Measurements from ENCODE around the gene SIPA1L3. TPM values are rescaled to one million over a fixed set of nuclear protein-coding genes. Genes with fewer than 3 reads are reported as not detected.

Gene SIPA1L3
- total RNA-seq, 1 donor from 2014 or later = 29.6 TPM

DNA sequence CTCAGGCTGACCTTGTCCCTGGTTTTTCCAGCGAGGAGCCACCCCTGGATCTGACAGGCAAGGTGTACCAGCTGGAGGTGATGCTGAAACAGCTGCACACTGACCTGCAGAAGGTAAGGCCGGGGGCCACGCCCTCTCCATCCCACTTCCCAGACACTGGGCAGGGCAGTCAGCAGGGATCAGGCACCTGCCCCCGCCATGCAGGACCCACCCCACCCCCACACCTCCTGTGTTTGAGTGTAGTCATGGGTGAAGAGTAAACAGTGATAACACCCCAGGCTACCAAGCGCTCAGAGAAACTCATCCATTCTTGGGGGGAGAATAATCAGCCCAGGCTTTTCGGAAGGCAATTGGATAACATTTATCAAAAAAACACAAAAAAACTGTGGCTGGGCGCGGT, 297.1 kb downstream of the SIPA1L3 start:
- Mint-ChIP-seq H3K4me1 (ENCODE audit: unreplicated experiment) (no peaks in the 10 kb centered on the region), H3K9me3 (ENCODE audit: unreplicated experiment) (no peaks in the 10 kb centered on the region), H3K36me3 (ENCODE audit: low read depth, unreplicated experiment) (peaks cover 10% of the 10 kb centered on the region), H3K27me3 (ENCODE audit: unreplicated experiment) (peaks cover 7% of the 10 kb centered on the region), H3K4me3 (ENCODE audit: unreplicated experiment) (no peak overlapping the region), H3K27ac (ENCODE audit: unreplicated experiment) (no peak overlapping the region)
- TF ChIP-seq, protein P1, sequence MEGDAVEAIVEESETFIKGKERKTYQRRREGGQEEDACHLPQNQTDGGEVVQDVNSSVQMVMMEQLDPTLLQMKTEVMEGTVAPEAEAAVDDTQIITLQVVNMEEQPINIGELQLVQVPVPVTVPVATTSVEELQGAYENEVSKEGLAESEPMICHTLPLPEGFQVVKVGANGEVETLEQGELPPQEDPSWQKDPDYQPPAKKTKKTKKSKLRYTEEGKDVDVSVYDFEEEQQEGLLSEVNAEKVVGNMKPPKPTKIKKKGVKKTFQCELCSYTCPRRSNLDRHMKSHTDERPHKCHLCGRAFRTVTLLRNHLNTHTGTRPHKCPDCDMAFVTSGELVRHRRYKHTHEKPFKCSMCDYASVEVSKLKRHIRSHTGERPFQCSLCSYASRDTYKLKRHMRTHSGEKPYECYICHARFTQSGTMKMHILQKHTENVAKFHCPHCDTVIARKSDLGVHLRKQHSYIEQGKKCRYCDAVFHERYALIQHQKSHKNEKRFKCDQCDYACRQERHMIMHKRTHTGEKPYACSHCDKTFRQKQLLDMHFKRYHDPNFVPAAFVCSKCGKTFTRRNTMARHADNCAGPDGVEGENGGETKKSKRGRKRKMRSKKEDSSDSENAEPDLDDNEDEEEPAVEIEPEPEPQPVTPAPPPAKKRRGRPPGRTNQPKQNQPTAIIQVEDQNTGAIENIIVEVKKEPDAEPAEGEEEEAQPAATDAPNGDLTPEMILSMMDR (IDR thresholded peaks at IDR 0.05; ENCODE audit: unreplicated experiment) = no peak
- no peak for DNase-seq (ENCODE audit: low spot score)

DNA sequence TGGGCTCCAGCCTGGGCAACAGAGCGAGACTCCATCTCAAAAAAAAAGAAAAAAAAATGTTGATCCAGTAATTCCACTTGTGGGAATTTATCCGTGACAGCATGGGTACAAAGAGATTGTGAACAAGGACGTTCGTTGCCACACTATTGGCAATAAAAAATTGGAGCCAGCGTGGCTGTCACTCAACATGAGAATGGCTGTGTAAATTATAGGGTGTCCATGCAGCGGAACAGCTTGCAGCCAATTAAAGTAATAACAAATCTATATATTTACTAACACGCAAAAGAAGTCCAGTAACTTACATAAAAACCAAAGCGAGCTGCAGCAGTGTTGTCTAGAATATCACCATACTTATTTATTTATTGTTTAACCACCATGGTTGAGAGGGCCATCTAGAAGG, 297.7 kb downstream of the SIPA1L3 start:
- Mint-ChIP-seq H3K4me3 (ENCODE audit: unreplicated experiment) (no peak overlapping the region), H3K36me3 (ENCODE audit: low read depth, unreplicated experiment) (peaks cover 10% of the 10 kb centered on the region), H3K4me1 (ENCODE audit: unreplicated experiment) (peaks cover 1% of the 10 kb centered on the region), H3K27me3 (ENCODE audit: unreplicated experiment) (peaks cover 8% of the 10 kb centered on the region), H3K9me3 (ENCODE audit: unreplicated experiment) (no peaks in the 10 kb centered on the region), H3K27ac (ENCODE audit: unreplicated experiment) (no peak overlapping the region)
- TF ChIP-seq, protein P1 (IDR thresholded peaks at IDR 0.05; ENCODE audit: unreplicated experiment) = no peak
- DNase-seq (ENCODE audit: low spot score) = no peak

GRCh38 chr19:38206006-38206745, 299.2 kb downstream of the SIPA1L3 start:
- no peak for DNase-seq (ENCODE audit: low spot score)
- Mint-ChIP-seq H3K27me3 (ENCODE audit: unreplicated experiment) (peaks cover 17% of the 10 kb centered on the region), H3K36me3 (ENCODE audit: low read depth, unreplicated experiment) (peaks cover 16% of the 10 kb centered on the region), H3K27ac (ENCODE audit: unreplicated experiment) (no peak overlapping the region), H3K4me1 (ENCODE audit: unreplicated experiment) (peaks cover 7% of the 10 kb centered on the region), H3K4me3 (ENCODE audit: unreplicated experiment) (no peak overlapping the region), H3K9me3 (ENCODE audit: unreplicated experiment) (no peaks in the 10 kb centered on the region)
- TF ChIP-seq, protein P1 (IDR thresholded peaks at IDR 0.05; ENCODE audit: unreplicated experiment) = no peak

DNA sequence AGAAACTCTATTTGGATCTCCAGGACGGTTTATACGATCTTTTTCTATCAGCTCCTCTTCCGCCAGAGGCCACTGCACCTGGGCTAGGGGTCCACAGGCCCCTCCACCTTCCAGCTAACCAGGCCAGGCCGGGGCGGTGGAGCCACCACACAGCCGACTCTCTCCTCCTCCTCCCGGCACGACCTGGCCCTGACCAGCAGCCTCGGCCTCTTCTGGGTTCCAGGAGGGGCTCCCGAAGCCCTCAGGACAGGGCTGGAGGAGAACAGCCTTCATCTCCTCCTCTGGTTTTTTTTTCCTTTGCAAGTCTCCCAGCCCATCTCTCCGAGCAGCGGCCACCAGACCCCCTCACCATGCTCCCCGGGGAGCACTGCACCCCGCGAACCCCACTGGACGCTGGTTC, 299.9 kb downstream of the SIPA1L3 start:
- Mint-ChIP-seq H3K9me3 (ENCODE audit: unreplicated experiment) (no peaks in the 10 kb centered on the region), H3K36me3 (ENCODE audit: low read depth, unreplicated experiment) (peaks cover 12% of the 10 kb centered on the region), H3K27me3 (ENCODE audit: unreplicated experiment) (peaks cover 15% of the 10 kb centered on the region), H3K27ac (ENCODE audit: unreplicated experiment) (no peak overlapping the region), H3K4me3 (ENCODE audit: unreplicated experiment) (no peak overlapping the region), H3K4me1 (ENCODE audit: unreplicated experiment) (peaks cover 7% of the 10 kb centered on the region)
- DNase-seq (ENCODE audit: low spot score) = no peak
- TF ChIP-seq, protein P1 (IDR thresholded peaks at IDR 0.05; ENCODE audit: unreplicated experiment) = no peak

GRCh38 chr19:38207543-38207942, 300.5 kb downstream of the SIPA1L3 start:
- Mint-ChIP-seq H3K27ac (ENCODE audit: unreplicated experiment) (no peak overlapping the region), H3K36me3 (ENCODE audit: low read depth, unreplicated experiment) (peaks cover 11% of the 10 kb centered on the region), H3K4me3 (ENCODE audit: unreplicated experiment) (no peak overlapping the region), H3K27me3 (ENCODE audit: unreplicated experiment) (peaks cover 15% of the 10 kb centered on the region), H3K9me3 (ENCODE audit: unreplicated experiment) (no peaks in the 10 kb centered on the region), H3K4me1 (ENCODE audit: unreplicated experiment) (peaks cover 7% of the 10 kb centered on the region)
- no peak for DNase-seq (ENCODE audit: low spot score)
- TF ChIP-seq, protein P1 (IDR thresholded peaks at IDR 0.05; ENCODE audit: unreplicated experiment) = no peak

Measured in endothelial cell (in vitro differentiated cells).